ENCODE data around the gene NDUFB7.
"Not testable (repeated sequence)": the region's sequence is repeated elsewhere in the genome, so short reads cannot be mapped to it uniquely, and the experiment has no call there.

The NDUFB7 gene

DNA sequence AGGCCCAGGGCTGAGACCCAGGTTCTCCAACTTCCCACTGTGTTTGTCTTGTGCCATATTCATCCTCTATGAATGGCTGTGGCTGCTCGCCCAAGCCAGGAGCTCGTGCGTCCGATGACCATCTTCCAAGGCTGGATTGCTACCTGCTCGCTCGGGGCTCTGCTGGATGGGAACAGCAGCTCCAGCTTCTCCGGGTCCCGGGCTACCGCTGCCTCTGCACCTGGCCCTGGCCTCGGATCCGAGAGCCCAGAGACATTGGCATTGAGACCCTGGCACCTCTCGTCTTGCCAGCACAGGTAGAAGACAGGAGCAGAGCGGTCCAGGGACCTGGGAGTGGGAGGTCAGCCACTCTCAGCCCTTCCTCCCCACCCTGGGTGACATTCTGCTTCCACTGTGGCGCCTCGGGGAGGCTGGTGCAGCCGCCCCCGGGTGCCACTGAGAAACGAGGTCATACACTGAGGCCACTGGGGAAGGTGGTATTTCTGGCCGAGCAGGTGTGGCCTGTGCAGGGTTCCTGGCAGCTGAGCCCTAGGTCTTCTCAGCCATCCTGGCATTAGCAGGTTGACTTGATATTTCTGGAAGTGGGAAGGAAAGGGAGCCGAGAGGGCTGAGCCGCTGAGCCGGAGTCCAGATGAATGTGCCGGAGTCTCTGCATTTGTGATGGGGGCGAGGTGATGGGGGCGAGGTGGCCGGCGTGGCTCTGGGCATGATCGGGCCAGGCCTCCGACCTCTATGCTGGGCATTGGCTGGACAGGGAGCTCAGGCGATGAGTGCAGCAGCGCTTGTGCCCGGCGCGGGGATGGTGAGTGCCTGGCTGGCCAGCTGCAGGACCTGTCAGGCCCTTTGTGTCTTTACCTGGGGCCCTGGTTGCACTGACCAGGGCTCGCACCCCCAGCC lies 18.6 kb downstream of the NDUFB7 start:
- TF ChIP-seq, protein P1, sequence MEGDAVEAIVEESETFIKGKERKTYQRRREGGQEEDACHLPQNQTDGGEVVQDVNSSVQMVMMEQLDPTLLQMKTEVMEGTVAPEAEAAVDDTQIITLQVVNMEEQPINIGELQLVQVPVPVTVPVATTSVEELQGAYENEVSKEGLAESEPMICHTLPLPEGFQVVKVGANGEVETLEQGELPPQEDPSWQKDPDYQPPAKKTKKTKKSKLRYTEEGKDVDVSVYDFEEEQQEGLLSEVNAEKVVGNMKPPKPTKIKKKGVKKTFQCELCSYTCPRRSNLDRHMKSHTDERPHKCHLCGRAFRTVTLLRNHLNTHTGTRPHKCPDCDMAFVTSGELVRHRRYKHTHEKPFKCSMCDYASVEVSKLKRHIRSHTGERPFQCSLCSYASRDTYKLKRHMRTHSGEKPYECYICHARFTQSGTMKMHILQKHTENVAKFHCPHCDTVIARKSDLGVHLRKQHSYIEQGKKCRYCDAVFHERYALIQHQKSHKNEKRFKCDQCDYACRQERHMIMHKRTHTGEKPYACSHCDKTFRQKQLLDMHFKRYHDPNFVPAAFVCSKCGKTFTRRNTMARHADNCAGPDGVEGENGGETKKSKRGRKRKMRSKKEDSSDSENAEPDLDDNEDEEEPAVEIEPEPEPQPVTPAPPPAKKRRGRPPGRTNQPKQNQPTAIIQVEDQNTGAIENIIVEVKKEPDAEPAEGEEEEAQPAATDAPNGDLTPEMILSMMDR (IDR thresholded peaks at IDR 0.05; ENCODE audit: low read depth, low read length), result no peak
- no peak for DNase-seq (ENCODE audit: low read depth in 2 of 2)
- no peak overlapping the region for H3K4me3 ChIP-seq (replicated peaks in 1 of 2; ENCODE audit: low read depth in 2 of 2, low read length in 2 of 2)

DNA sequence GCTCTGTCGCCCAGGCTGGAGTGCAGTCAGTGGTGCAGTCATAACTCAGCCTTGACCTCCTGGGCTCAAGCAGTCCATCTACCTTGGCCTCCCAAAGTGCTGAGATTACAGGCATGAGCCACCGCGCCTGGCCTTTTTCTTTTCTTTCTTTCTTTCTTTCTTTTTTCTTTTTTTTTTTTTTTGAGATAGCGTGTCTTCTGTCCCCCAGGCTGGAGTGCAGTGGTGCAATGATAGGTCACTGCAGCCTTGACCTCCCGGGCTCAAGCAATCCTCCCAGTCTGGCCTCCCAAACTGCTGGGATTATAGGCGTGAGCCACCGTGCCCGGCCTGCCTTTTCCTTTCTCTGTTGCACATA lies 19.9 kb downstream of the NDUFB7 start:
- H3K4me3 ChIP-seq (replicated peaks in 1 of 2; ENCODE audit: low read depth in 2 of 2, low read length in 2 of 2); DNase-seq (ENCODE audit: low read depth in 2 of 2): not testable (repeated sequence)

DNA sequence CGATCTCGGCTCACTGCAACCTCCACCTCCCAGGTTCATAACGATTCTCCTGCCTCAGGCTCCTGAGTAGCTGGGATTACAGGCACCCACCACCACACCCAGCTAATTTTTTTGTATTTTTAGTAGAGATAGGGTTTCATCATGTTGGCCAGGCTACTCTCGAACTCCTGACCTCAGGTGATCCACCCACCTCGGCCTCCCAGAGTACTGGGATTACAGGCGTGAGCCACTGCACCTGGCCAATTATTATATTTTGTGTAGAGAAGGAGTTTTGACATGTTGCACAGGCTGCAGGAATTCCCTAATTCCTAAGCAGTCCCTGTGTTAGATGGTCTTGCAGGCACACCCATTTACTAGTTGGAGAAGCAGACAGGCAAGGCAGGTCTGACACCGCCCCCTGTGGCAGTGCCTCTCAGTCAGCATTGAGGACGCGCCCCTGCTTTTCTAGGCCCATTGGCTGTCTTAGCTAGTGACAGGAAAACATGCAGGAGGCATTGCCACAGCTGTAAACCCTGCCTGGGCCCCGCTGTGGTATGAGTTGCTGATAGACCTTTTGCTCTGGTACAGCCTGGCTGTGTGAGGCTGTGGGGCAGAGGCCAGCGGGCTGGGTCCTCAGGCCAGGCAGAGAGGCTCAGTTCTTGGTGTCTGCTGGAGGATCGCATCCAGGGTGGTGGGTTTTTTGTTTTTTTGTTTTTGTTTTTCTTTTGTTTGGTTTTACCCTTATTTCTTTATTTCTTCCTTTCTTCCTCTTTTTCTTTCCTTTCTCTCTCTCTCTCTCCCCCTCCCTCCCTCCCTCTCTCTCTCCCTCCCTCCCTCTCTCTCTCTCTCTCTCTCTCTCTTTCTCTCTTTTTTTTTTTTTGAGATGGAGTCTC lies 20.5 kb downstream of the NDUFB7 start:
- not testable (repeated sequence) for H3K4me3 ChIP-seq (replicated peaks in 1 of 2; ENCODE audit: low read depth in 2 of 2, low read length in 2 of 2)
- TF ChIP-seq, protein P1 (IDR thresholded peaks at IDR 0.05; ENCODE audit: low read depth, low read length), result peak; percentile 17

DNA sequence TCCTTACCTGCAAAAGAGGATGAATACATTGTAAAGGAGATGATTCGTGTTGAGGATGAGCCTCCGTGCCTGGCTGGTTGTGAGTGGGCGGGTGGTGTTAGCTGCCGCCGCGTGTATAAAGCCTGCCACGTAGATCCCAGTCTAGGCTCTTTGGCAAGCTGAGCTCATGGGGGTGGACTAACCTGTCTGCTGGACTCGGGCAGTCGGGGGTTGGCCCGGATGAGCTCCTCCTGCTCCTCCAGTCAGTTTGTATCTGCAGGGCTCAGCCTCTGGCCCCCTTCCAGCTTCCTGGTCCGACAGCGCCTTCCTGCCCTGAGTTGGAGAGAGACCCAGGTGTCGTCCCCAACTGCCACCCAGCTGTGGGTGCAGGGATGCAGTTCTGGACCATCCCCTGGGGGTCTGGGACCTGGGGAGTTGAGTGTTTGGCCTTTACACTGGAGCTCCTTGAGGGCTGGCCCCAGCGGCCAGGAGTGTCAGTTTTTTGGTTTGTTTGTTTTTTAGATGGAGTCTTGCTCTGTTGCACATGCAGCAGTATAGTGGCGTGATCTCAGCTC lies 21.6 kb downstream of the NDUFB7 start:
- no peak for DNase-seq (ENCODE audit: low read depth in 2 of 2)
- TF ChIP-seq, protein P1 (IDR thresholded peaks at IDR 0.05; ENCODE audit: low read depth, low read length), result no peak

More for the DNA sequence above, 20.5 kb downstream of the NDUFB7 start:
- DNase-seq (ENCODE audit: low read depth in 2 of 2), result peak; percentile 21 to 77

DNA sequence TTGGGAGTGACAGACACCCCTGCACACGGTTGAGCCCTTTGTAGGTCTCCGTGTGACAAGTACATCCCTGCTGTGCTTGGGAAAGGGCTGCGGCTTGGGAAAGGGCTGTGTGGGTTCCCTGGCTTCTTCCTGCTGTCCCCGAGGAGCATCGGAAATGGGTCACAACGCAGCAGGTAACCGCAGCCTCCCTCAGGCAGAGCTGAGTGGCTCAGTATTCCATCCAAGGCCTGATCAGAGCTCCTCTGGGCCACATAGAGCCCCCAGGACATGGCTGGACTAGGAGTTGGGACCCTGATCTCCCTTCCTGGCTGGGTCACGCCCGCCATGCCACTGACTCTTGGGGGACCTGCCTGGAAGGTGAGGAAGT lies 26.2 kb downstream of the NDUFB7 start:
- TF ChIP-seq, protein P1 (IDR thresholded peaks at IDR 0.05; ENCODE audit: low read depth, low read length), result no peak
- no peak for DNase-seq (ENCODE audit: low read depth in 2 of 2)

More for the DNA sequence above, 21.6 kb downstream of the NDUFB7 start:
- H3K4me3 ChIP-seq (replicated peaks in 1 of 2; ENCODE audit: low read depth in 2 of 2, low read length in 2 of 2), result no peak overlapping the region

DNA sequence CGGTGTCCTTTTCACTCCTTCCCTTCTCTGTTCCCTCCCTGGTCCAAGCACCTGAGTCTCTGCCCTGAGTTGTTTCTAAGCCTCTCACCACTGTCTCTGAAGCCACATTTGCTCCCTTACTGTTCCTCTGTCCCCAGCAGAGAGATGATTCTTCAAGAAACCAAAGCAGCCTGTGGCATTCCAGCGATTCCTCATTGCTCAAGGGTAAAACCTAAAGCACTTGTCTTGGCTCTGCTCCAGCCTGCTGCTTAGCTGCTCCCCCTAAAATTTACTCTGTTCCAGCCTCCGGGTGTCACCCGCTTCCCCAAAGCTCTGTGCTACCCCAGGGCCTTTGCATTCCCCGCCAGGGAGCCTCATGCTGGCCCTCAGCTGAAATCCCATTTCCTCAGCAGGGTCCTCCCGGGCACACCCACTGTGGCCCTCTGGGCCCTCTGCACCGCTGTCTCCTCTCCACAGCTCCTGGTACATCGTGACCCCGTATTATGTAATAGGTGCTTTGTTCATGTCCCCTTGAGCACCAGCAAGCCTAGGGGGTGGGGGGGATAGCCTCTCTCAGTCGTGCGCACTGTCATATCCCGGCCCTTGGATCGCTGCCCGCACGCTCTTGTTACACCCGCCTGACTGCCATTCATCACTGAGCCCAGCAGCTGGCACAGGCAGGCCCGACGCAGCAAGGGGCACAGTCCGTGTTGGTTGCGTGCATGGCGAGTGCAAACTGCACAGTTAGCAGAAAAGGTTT lies 26.7 kb downstream of the NDUFB7 start:
- DNase-seq (ENCODE audit: low read depth in 2 of 2), result no peak
- TF ChIP-seq, protein P1 (IDR thresholded peaks at IDR 0.05; ENCODE audit: low read depth, low read length), result no peak
- no peak overlapping the region for H3K4me3 ChIP-seq (replicated peaks in 1 of 2; ENCODE audit: low read depth in 2 of 2, low read length in 2 of 2)

More for the DNA sequence above, 26.2 kb downstream of the NDUFB7 start:
- H3K4me3 ChIP-seq (replicated peaks in 1 of 2; ENCODE audit: low read depth in 2 of 2, low read length in 2 of 2), result no peak overlapping the region
